ENCODE results near the gene DNAJC13. TPM values are rescaled to one million over a fixed set of nuclear protein-coding genes. Genes with fewer than 3 reads are reported as not detected.

The DNAJC13 gene
- total RNA-seq, 1 donor from 2014 or later, result 48.5 TPM

GRCh38 chr3:132509096-132509495, 91.8 kb downstream of the DNAJC13 start:
- Mint-ChIP-seq H3K27ac (ENCODE audit: unreplicated experiment) (no peak overlapping the region), H3K4me1 (ENCODE audit: low read depth, unreplicated experiment) (no peaks in the 10 kb centered on the region), H3K36me3 (ENCODE audit: unreplicated experiment) (no peaks in the 10 kb centered on the region), H3K4me3 (ENCODE audit: unreplicated experiment) (no peak overlapping the region), H3K27me3 (ENCODE audit: unreplicated experiment) (no peaks in the 10 kb centered on the region), H3K9me3 (ENCODE audit: unreplicated experiment) (no peaks in the 10 kb centered on the region)
- no peak for TF ChIP-seq CTCF (IDR thresholded peaks at IDR 0.05; ENCODE audit: partially characterized antibody, unreplicated experiment)
- DNase-seq, result no peak

GRCh38 chr3:132509506-132509905, 92.2 kb downstream of the DNAJC13 start:
- no peak for DNase-seq
- Mint-ChIP-seq H3K4me1 (ENCODE audit: low read depth, unreplicated experiment) (no peaks in the 10 kb centered on the region), H3K9me3 (ENCODE audit: unreplicated experiment) (no peaks in the 10 kb centered on the region), H3K27me3 (ENCODE audit: unreplicated experiment) (no peaks in the 10 kb centered on the region), H3K4me3 (ENCODE audit: unreplicated experiment) (no peak overlapping the region), H3K27ac (ENCODE audit: unreplicated experiment) (no peak overlapping the region), H3K36me3 (ENCODE audit: unreplicated experiment) (no peaks in the 10 kb centered on the region)
- TF ChIP-seq CTCF (IDR thresholded peaks at IDR 0.05; ENCODE audit: partially characterized antibody, unreplicated experiment), result no peak

GRCh38 chr3:132513057-132513456, 95.8 kb downstream of the DNAJC13 start:
- no peak for TF ChIP-seq CTCF (IDR thresholded peaks at IDR 0.05; ENCODE audit: partially characterized antibody, unreplicated experiment)
- Mint-ChIP-seq H3K27ac (ENCODE audit: unreplicated experiment) (no peak overlapping the region), H3K4me3 (ENCODE audit: unreplicated experiment) (no peak overlapping the region), H3K27me3 (ENCODE audit: unreplicated experiment) (no peaks in the 10 kb centered on the region), H3K9me3 (ENCODE audit: unreplicated experiment) (no peaks in the 10 kb centered on the region), H3K4me1 (ENCODE audit: low read depth, unreplicated experiment) (no peaks in the 10 kb centered on the region), H3K36me3 (ENCODE audit: unreplicated experiment) (no peaks in the 10 kb centered on the region)
- no peak for DNase-seq

GRCh38 chr3:132517311-132517710, 100.0 kb downstream of the DNAJC13 start:
- no peaks in the 10 kb centered on the region for H3K27me3 Mint-ChIP-seq (ENCODE audit: unreplicated experiment)
- H3K27ac Mint-ChIP-seq (ENCODE audit: unreplicated experiment), result no peak overlapping the region
- no peaks in the 10 kb centered on the region for H3K9me3 Mint-ChIP-seq (ENCODE audit: unreplicated experiment)
- H3K4me3 Mint-ChIP-seq (ENCODE audit: unreplicated experiment), result no peak overlapping the region
- no peaks in the 10 kb centered on the region for H3K36me3 Mint-ChIP-seq (ENCODE audit: unreplicated experiment)
- peaks cover 2% of the 10 kb centered on the region for H3K4me1 Mint-ChIP-seq (ENCODE audit: low read depth, unreplicated experiment)
- DNase-seq, result no peak
- no peak for TF ChIP-seq CTCF (IDR thresholded peaks at IDR 0.05; ENCODE audit: partially characterized antibody, unreplicated experiment)

- peaks cover 2% of the 10 kb centered on the region for H3K4me1 Mint-ChIP-seq (ENCODE audit: low read depth, unreplicated experiment)
- DNase-seq, result no peak
- no peaks in the 10 kb centered on the region for H3K9me3 Mint-ChIP-seq (ENCODE audit: unreplicated experiment)
- no peak overlapping the region for H3K27ac Mint-ChIP-seq (ENCODE audit: unreplicated experiment)
- H3K4me3 Mint-ChIP-seq (ENCODE audit: unreplicated experiment), result no peak overlapping the region
- no peak for TF ChIP-seq CTCF (IDR thresholded peaks at IDR 0.05; ENCODE audit: partially characterized antibody, unreplicated experiment)
- no peaks in the 10 kb centered on the region for H3K27me3 Mint-ChIP-seq (ENCODE audit: unreplicated experiment)
- peaks cover 4% of the 10 kb centered on the region for H3K36me3 Mint-ChIP-seq (ENCODE audit: unreplicated experiment)
Observed at GRCh38 chr3:132519914-132520313, 102.6 kb downstream of the DNAJC13 start.

Data from glutamatergic neuron (in vitro differentiated cells).